WTC11 (cell line): ENCODE results near the gene CXCR5.

ENCODE experiments used
- CREM ChIP-seq: sonication (generic); formaldehyde crosslinking; IDR thresholded peaks from 2 replicates; pipeline ENCODE4 v1.8.1; 2022; ENCODE audit warnings: mild to moderate bottlenecking, missing genetic modification reagents, moderate library complexity
- CTCF ChIP-seq: fragments of 200-600 bp; IDR thresholded peaks from 2 replicates; pipeline ENCODE4 v1.8.0; 2022; ENCODE audit warnings: antibody characterized with exemption
- E2F4 ChIP-seq: sonication (generic); formaldehyde crosslinking; IDR thresholded peaks from 2 replicates; pipeline ENCODE4 v1.8.1; 2022; ENCODE audit warnings: low read depth, mild to moderate bottlenecking, moderate library complexity, missing genetic modification reagents, borderline replicate concordance
- ETV6 ChIP-seq: sonication (generic); formaldehyde crosslinking; IDR thresholded peaks from 2 replicates; pipeline ENCODE4 v1.8.1; 2022; ENCODE audit warnings: mild to moderate bottlenecking, missing genetic modification reagents
- GABPB1 ChIP-seq: sonication (generic); formaldehyde crosslinking; IDR thresholded peaks from 2 replicates; pipeline ENCODE4 v1.8.1; 2023; ENCODE audit warnings: mild to moderate bottlenecking, missing genetic modification reagents
- HMGXB4 ChIP-seq: sonication (generic); formaldehyde crosslinking; IDR thresholded peaks from 2 replicates; pipeline ENCODE4 v1.8.1; 2023; ENCODE audit warnings: mild to moderate bottlenecking, moderate library complexity, missing genetic modification reagents
- NR3C1 ChIP-seq: sonication (generic); formaldehyde crosslinking; conservative IDR thresholded peaks from 2 replicates; pipeline ENCODE4 v1.8.1; 2023; ENCODE audit warnings: low read depth, mild to moderate bottlenecking, missing genetic modification reagents
- ZNF219 ChIP-seq: sonication (generic); formaldehyde crosslinking; IDR thresholded peaks from 2 replicates; pipeline ENCODE4 v1.8.0; 2023; ENCODE audit warnings: missing genetic modification reagents, mild to moderate bottlenecking, borderline replicate concordance

GRCh38 chr11:118895093-118896039, 11.7 kb downstream of the CXCR5 start:
- TF ChIP-seq HMGXB4 (CRISPR knock-in tag) (no peak), CTCF (no peak), E2F4 (no peak), NR3C1 (no peak), GABPB1 (CRISPR knock-in tag) (no peak), ZNF219 (CRISPR knock-in tag) (no peak), ETV6 (CRISPR knock-in tag) (no peak), CREM (CRISPR knock-in tag) (no peak)
